ENCODE data around the gene WNT7A. TPM values are rescaled to one million over a fixed set of nuclear protein-coding genes. Genes with fewer than 3 reads are reported as not detected.
"Not testable (repeated sequence)": the region's sequence is repeated elsewhere in the genome, so short reads cannot be mapped to it uniquely, and the experiment has no call there.

Gene WNT7A
- total and polyA plus RNA-seq, 4 donors = 1.7 to 4.8 (median 2.0) TPM

GRCh38 chr3:13857702-13858380 is 22.0 kb downstream of the WNT7A start:
- H3K9ac ChIP-seq (ENCODE audit: insufficient read depth in 1 of 2, low read length in 2 of 2) = no peak overlapping the region
- H3K36me3 ChIP-seq (ENCODE audit: control insufficient read depth in 4 of 4, insufficient read depth in 4 of 4, low read length in 4 of 4) = no peaks in the 10 kb centered on the region
- ATAC-seq (ENCODE audit: insufficient read depth, low FRiP score) = no peak
- H3K4me1 ChIP-seq (ENCODE audit: control insufficient read depth in 5 of 5, insufficient read depth in 5 of 5, low read length in 5 of 5) = no peaks in the 10 kb centered on the region
- H3K4me3 ChIP-seq = no peak overlapping the region
- TF ChIP-seq, protein P1, sequence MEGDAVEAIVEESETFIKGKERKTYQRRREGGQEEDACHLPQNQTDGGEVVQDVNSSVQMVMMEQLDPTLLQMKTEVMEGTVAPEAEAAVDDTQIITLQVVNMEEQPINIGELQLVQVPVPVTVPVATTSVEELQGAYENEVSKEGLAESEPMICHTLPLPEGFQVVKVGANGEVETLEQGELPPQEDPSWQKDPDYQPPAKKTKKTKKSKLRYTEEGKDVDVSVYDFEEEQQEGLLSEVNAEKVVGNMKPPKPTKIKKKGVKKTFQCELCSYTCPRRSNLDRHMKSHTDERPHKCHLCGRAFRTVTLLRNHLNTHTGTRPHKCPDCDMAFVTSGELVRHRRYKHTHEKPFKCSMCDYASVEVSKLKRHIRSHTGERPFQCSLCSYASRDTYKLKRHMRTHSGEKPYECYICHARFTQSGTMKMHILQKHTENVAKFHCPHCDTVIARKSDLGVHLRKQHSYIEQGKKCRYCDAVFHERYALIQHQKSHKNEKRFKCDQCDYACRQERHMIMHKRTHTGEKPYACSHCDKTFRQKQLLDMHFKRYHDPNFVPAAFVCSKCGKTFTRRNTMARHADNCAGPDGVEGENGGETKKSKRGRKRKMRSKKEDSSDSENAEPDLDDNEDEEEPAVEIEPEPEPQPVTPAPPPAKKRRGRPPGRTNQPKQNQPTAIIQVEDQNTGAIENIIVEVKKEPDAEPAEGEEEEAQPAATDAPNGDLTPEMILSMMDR (IDR thresholded peaks at IDR 0.05; ENCODE audit: control extremely low read depth, extremely low read depth) = no peak
- WGBS, 2 donors = 61 to 78% methylated on average over 6 of the region's 6 CpGs
- no peak for DNase-seq
- H3K9me3 ChIP-seq (ENCODE audit: control insufficient read depth in 4 of 4, insufficient read depth in 3 of 4, low read length in 3 of 4) = peaks cover 0 to 5% (median 0%) of the 10 kb centered on the region in 4 donors
- peaks cover 0 to 5% (median 0%) of the 10 kb centered on the region in 3 donors for H3K27me3 ChIP-seq (ENCODE audit: control insufficient read depth in 3 of 3, insufficient read depth in 3 of 3, low read length in 2 of 3)
- H3K27ac ChIP-seq (ENCODE audit: low read depth in 1 of 2, low read length in 1 of 2) = no peak overlapping the region

DNA sequence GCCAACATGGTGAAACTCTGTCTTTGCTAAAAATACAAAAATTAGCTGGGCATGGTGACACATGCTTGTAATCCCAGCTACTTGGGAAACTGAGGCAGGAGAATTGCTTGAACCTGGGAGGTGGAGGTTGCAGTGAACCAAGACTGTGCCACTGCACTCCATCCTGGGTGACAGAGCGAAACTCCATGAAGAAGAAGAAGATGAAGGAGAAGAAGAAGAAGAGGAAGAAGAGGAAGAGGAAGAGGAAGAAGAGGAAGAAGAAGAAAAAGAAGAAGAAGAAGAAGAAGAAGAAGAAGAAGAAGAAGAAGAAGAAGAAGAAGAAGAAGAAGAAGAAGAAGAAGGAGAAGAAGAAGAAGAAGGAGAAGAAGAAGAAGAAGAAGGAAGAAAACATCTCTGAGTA is 23.2 kb downstream of the WNT7A start:
- H3K27me3 ChIP-seq (ENCODE audit: control insufficient read depth in 3 of 3, insufficient read depth in 3 of 3, low read length in 2 of 3); DNase-seq; H3K9me3 ChIP-seq (ENCODE audit: control insufficient read depth in 4 of 4, insufficient read depth in 3 of 4, low read length in 3 of 4); H3K4me3 ChIP-seq; H3K9ac ChIP-seq (ENCODE audit: insufficient read depth in 1 of 2, low read length in 2 of 2); H3K4me1 ChIP-seq (ENCODE audit: control insufficient read depth in 5 of 5, insufficient read depth in 5 of 5, low read length in 5 of 5); H3K27ac ChIP-seq (ENCODE audit: low read depth in 1 of 2, low read length in 1 of 2); ATAC-seq (ENCODE audit: insufficient read depth, low FRiP score); H3K36me3 ChIP-seq (ENCODE audit: control insufficient read depth in 4 of 4, insufficient read depth in 4 of 4, low read length in 4 of 4): not testable (repeated sequence)
- 86 to 97% methylated on average over 1 of the region's 1 CpG for WGBS, 2 donors

DNA sequence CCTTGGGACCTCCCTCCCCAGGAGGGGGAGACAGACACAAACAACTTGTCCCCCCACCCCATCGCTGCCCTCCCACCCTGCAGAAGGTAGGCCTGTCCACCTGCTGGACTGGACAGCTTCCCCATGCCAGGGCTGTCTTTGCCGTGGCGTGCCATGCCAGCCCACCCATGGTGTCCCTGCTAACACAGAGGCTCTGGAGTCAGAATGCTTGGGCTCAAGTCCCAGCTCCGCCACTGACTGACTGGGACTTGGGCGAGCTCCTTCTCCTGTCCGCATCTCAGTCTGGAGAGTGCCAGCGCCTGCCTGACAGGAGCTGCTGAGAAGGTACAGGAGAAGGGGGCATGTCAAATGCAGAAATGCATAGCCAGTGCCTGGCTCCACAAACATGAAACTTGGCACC is 23.9 kb downstream of the WNT7A start:
- no peak overlapping the region for H3K27ac ChIP-seq (ENCODE audit: low read depth in 1 of 2, low read length in 1 of 2)
- H3K4me3 ChIP-seq = no peak overlapping the region
- DNase-seq (no peak), ATAC-seq (ENCODE audit: insufficient read depth, low FRiP score) (no peak)
- H3K9ac ChIP-seq (ENCODE audit: insufficient read depth in 1 of 2, low read length in 2 of 2) = no peak overlapping the region
- TF ChIP-seq, protein P1 (IDR thresholded peaks at IDR 0.05; ENCODE audit: control extremely low read depth, extremely low read depth) = no peak
- peaks cover 0 to 2% (median 0%) of the 10 kb centered on the region in 5 donors for H3K4me1 ChIP-seq (ENCODE audit: control insufficient read depth in 5 of 5, insufficient read depth in 5 of 5, low read length in 5 of 5)
- H3K27me3 ChIP-seq (ENCODE audit: control insufficient read depth in 3 of 3, insufficient read depth in 3 of 3, low read length in 2 of 3) = no peaks in the 10 kb centered on the region
- peaks cover 0 to 3% (median 0%) of the 10 kb centered on the region in 4 donors for H3K9me3 ChIP-seq (ENCODE audit: control insufficient read depth in 4 of 4, insufficient read depth in 3 of 4, low read length in 3 of 4)
- H3K36me3 ChIP-seq (ENCODE audit: control insufficient read depth in 4 of 4, insufficient read depth in 4 of 4, low read length in 4 of 4) = no peaks in the 10 kb centered on the region
- 87 to 93% methylated on average over 7 of the region's 7 CpGs for WGBS, 2 donors

GRCh38 chr3:13854492-13854891 is 25.4 kb downstream of the WNT7A start:
- DNase-seq (no peak), ATAC-seq (ENCODE audit: insufficient read depth, low FRiP score) (no peak)
- 88 to 93% methylated on average over 25 of the region's 25 CpGs for WGBS, 2 donors
- peaks cover 0 to 5% (median 0%) of the 10 kb centered on the region in 5 donors for H3K4me1 ChIP-seq (ENCODE audit: control insufficient read depth in 5 of 5, insufficient read depth in 5 of 5, low read length in 5 of 5)
- H3K4me3 ChIP-seq = no peak overlapping the region
- H3K9ac ChIP-seq (ENCODE audit: insufficient read depth in 1 of 2, low read length in 2 of 2) = no peak overlapping the region
- peaks cover 0 to 2% (median 0%) of the 10 kb centered on the region in 4 donors for H3K9me3 ChIP-seq (ENCODE audit: control insufficient read depth in 4 of 4, insufficient read depth in 3 of 4, low read length in 3 of 4)
- H3K27ac ChIP-seq (ENCODE audit: low read depth in 1 of 2, low read length in 1 of 2) = no peak overlapping the region
- H3K27me3 ChIP-seq (ENCODE audit: control insufficient read depth in 3 of 3, insufficient read depth in 3 of 3, low read length in 2 of 3) = no peaks in the 10 kb centered on the region
- H3K36me3 ChIP-seq (ENCODE audit: control insufficient read depth in 4 of 4, insufficient read depth in 4 of 4, low read length in 4 of 4) = no peaks in the 10 kb centered on the region
- TF ChIP-seq, protein P1 (IDR thresholded peaks at IDR 0.05; ENCODE audit: control extremely low read depth, extremely low read depth) = no peak
